IMR-90 (cell line): Measurements from ENCODE around the gene SEPTIN10.

ENCODE experiments used
- CHD1 ChIP-seq: IDR thresholded peaks from 2 replicates; pipeline ENCODE4 v1.6.1; 2012; ENCODE audit warnings: low read depth, low read length, improper control_type of control experiment
- CTCF ChIP-seq: conservative IDR thresholded peaks from 2 replicates; pipeline ENCODE4 v1.5.1; 2012; ENCODE audit warnings: mild to moderate bottlenecking, low read depth, low read length, improper control_type of control experiment
- FOS ChIP-seq: fragments of 150-350 bp; IDR thresholded peaks from 2 replicates; pipeline ENCODE4 v1.6.1; 2016; ENCODE audit warnings: low read depth, low read length
- MAFK ChIP-seq: IDR thresholded peaks from 2 replicates; pipeline ENCODE4 v1.6.1; 2012; ENCODE audit warnings: low read depth, low read length, improper control_type of control experiment
- MAZ ChIP-seq: IDR thresholded peaks from 2 replicates; pipeline ENCODE4 v1.6.1; 2012; ENCODE audit warnings: low read depth, mild to moderate bottlenecking, low read length, improper control_type of control experiment, moderate library complexity, borderline replicate concordance
- MXI1 ChIP-seq: IDR thresholded peaks from 2 replicates; pipeline ENCODE4 v1.6.1; 2012; ENCODE audit warnings: low read depth, mild to moderate bottlenecking, low read length, moderate library complexity, borderline replicate concordance
- NFE2L2 ChIP-seq: fragments of 150-350 bp; IDR thresholded peaks from 2 replicates; pipeline ENCODE4 v1.6.1; 2016; ENCODE audit warnings: low read depth, mild to moderate bottlenecking, low read length
- RAD21 ChIP-seq: IDR thresholded peaks from 2 replicates; pipeline ENCODE4 v1.6.1; 2012; ENCODE audit warnings: low read length, improper control_type of control experiment
- RCOR1 ChIP-seq: IDR thresholded peaks from 2 replicates; pipeline ENCODE4 v1.6.1; 2012; ENCODE audit warnings: mild to moderate bottlenecking, low read length, improper control_type of control experiment; ENCODE audit not compliant: insufficient replicate concordance
- RFX5 ChIP-seq: IDR thresholded peaks from 2 replicates; pipeline ENCODE4 v1.8.0; 2012; ENCODE audit warnings: low read depth, mild to moderate bottlenecking, low read length, moderate library complexity
- USF2 ChIP-seq: fragments of 150-350 bp; IDR thresholded peaks from 2 replicates; pipeline ENCODE4 v1.6.1; 2017; ENCODE audit warnings: mild to moderate bottlenecking, antibody characterized with exemption, low read length, low read depth

GRCh38 chr2:109494351-109494750, 119.4 kb downstream of the SEPTIN10 start:
- TF ChIP-seq RFX5 = no peak
- TF ChIP-seq NFE2L2 = no peak
- TF ChIP-seq CTCF = no peak
- TF ChIP-seq USF2 = no peak
- TF ChIP-seq MAZ = no peak
- TF ChIP-seq RAD21 = no peak
- no peak for TF ChIP-seq RCOR1
- no peak for TF ChIP-seq CHD1
- no peak for TF ChIP-seq FOS
- no peak for TF ChIP-seq MAFK
- no peak for TF ChIP-seq MXI1
